ENCODE results near the gene KNCN. TPM values are rescaled to one million over a fixed set of nuclear protein-coding genes. Genes with fewer than 3 reads are reported as not detected.
A peak's percentile ranks its signal among the peaks of the same experiment; 100 is the strongest.

Gene KNCN
- total RNA-seq, 1 donor from 2014 or later, result not detected

- Mint-ChIP-seq H3K27ac (peak overlapping the region; percentile 94), H3K36me3 (ENCODE audit: low read depth) (peaks cover 63% of the 10 kb centered on the region), H3K4me3 (ENCODE audit: low read depth) (peak overlapping the region; percentile 60), H3K4me1 (ENCODE audit: low read depth) (peaks cover 49% of the 10 kb centered on the region), H3K9me3 (no peaks in the 10 kb centered on the region), H3K27me3 (ENCODE audit: low read depth) (no peaks in the 10 kb centered on the region)
- DNase-seq (ENCODE audit: low spot score), result peak; percentile 32
- intact Hi-C loops (cut with micrococcal nuclease), result loop anchor here (1.0 to 10.0 kb wide), 5 partner anchors 22 to 237 kb away; partner anchors contain the start of genes ATPAF1, MKNK1, MOB3C and NSUN4
These were observed 30.4 kb upstream of the KNCN start for GRCh38 chr1:46581681-46582455.

- intact Hi-C loops (cut with micrococcal nuclease), result loop anchor here (2.0 to 10.0 kb wide), 3 partner anchors 72 to 236 kb away; partner anchors contain the start of genes ATPAF1 and NSUN4
- peak overlapping the region; percentile 30 for H3K4me3 Mint-ChIP-seq (ENCODE audit: low read depth)
- H3K9me3 Mint-ChIP-seq, result no peaks in the 10 kb centered on the region
- peaks cover 49% of the 10 kb centered on the region for H3K4me1 Mint-ChIP-seq (ENCODE audit: low read depth)
- peaks cover 62% of the 10 kb centered on the region for H3K36me3 Mint-ChIP-seq (ENCODE audit: low read depth)
- no peak for DNase-seq (ENCODE audit: low spot score)
- no peaks in the 10 kb centered on the region for H3K27me3 Mint-ChIP-seq (ENCODE audit: low read depth)
- peak overlapping the region; percentile 53 for H3K27ac Mint-ChIP-seq
These were observed 28.9 kb upstream of the KNCN start for GRCh38 chr1:46580140-46580903.

GRCh38 chr1:46577671-46578070 is 26.2 kb upstream of the KNCN start:
- H3K36me3 Mint-ChIP-seq (ENCODE audit: low read depth), result peaks cover 50% of the 10 kb centered on the region
- H3K27me3 Mint-ChIP-seq (ENCODE audit: low read depth), result no peaks in the 10 kb centered on the region
- no peak for DNase-seq (ENCODE audit: low spot score)
- H3K4me3 Mint-ChIP-seq (ENCODE audit: low read depth), result no peak overlapping the region
- peaks cover 33% of the 10 kb centered on the region for H3K4me1 Mint-ChIP-seq (ENCODE audit: low read depth)
- intact Hi-C loops (cut with micrococcal nuclease), result no loop called here
- H3K9me3 Mint-ChIP-seq, result no peaks in the 10 kb centered on the region
- peak overlapping the region; percentile 2 for H3K27ac Mint-ChIP-seq

- H3K27ac Mint-ChIP-seq, result no peak overlapping the region
- no peak for DNase-seq (ENCODE audit: low spot score)
- H3K9me3 Mint-ChIP-seq, result no peaks in the 10 kb centered on the region
- no peaks in the 10 kb centered on the region for H3K27me3 Mint-ChIP-seq (ENCODE audit: low read depth)
- peaks cover 23% of the 10 kb centered on the region for H3K4me1 Mint-ChIP-seq (ENCODE audit: low read depth)
- H3K36me3 Mint-ChIP-seq (ENCODE audit: low read depth), result peaks cover 46% of the 10 kb centered on the region
- intact Hi-C loops (cut with micrococcal nuclease), result no loop called here
- no peak overlapping the region for H3K4me3 Mint-ChIP-seq (ENCODE audit: low read depth)
These were observed 25.1 kb upstream of the KNCN start for GRCh38 chr1:46576596-46576995.

GRCh38 chr1:46575778-46576177 is 24.3 kb upstream of the KNCN start:
- no peaks in the 10 kb centered on the region for H3K27me3 Mint-ChIP-seq (ENCODE audit: low read depth)
- no peak for DNase-seq (ENCODE audit: low spot score)
- no peak overlapping the region for H3K27ac Mint-ChIP-seq
- intact Hi-C loops (cut with micrococcal nuclease), result no loop called here
- peaks cover 42% of the 10 kb centered on the region for H3K36me3 Mint-ChIP-seq (ENCODE audit: low read depth)
- H3K9me3 Mint-ChIP-seq, result no peaks in the 10 kb centered on the region
- H3K4me3 Mint-ChIP-seq (ENCODE audit: low read depth), result no peak overlapping the region
- H3K4me1 Mint-ChIP-seq (ENCODE audit: low read depth), result peaks cover 19% of the 10 kb centered on the region

- Mint-ChIP-seq H3K27ac (no peak overlapping the region), H3K9me3 (no peaks in the 10 kb centered on the region), H3K4me3 (ENCODE audit: low read depth) (no peak overlapping the region), H3K36me3 (ENCODE audit: low read depth) (peaks cover 37% of the 10 kb centered on the region), H3K4me1 (ENCODE audit: low read depth) (peaks cover 15% of the 10 kb centered on the region), H3K27me3 (ENCODE audit: low read depth) (no peaks in the 10 kb centered on the region)
- DNase-seq (ENCODE audit: low spot score), result no peak
- intact Hi-C loops (cut with micrococcal nuclease), result no loop called here
These were observed 23.9 kb upstream of the KNCN start for GRCh38 chr1:46575300-46575699.

GRCh38 chr1:46571691-46572225 is 20.3 kb upstream of the KNCN start:
- no peak overlapping the region for H3K27ac Mint-ChIP-seq
- DNase-seq (ENCODE audit: low spot score), result no peak
- no peaks in the 10 kb centered on the region for H3K9me3 Mint-ChIP-seq
- H3K4me1 Mint-ChIP-seq (ENCODE audit: low read depth), result no peaks in the 10 kb centered on the region
- intact Hi-C loops (cut with micrococcal nuclease), result no loop called here
- H3K4me3 Mint-ChIP-seq (ENCODE audit: low read depth), result no peak overlapping the region
- no peaks in the 10 kb centered on the region for H3K27me3 Mint-ChIP-seq (ENCODE audit: low read depth)
- peaks cover 37% of the 10 kb centered on the region for H3K36me3 Mint-ChIP-seq (ENCODE audit: low read depth)

GRCh38 chr1:46569884-46570725 is 18.7 kb upstream of the KNCN start:
- H3K27me3 Mint-ChIP-seq (ENCODE audit: low read depth), result no peaks in the 10 kb centered on the region
- H3K9me3 Mint-ChIP-seq, result no peaks in the 10 kb centered on the region
- intact Hi-C loops (cut with micrococcal nuclease), result no loop called here
- H3K27ac Mint-ChIP-seq, result no peak overlapping the region
- H3K4me3 Mint-ChIP-seq (ENCODE audit: low read depth), result no peak overlapping the region
- no peak for DNase-seq (ENCODE audit: low spot score)
- H3K4me1 Mint-ChIP-seq (ENCODE audit: low read depth), result no peaks in the 10 kb centered on the region
- peaks cover 40% of the 10 kb centered on the region for H3K36me3 Mint-ChIP-seq (ENCODE audit: low read depth)

- Mint-ChIP-seq H3K36me3 (ENCODE audit: low read depth) (peaks cover 45% of the 10 kb centered on the region), H3K4me3 (ENCODE audit: low read depth) (no peak overlapping the region), H3K27ac (no peak overlapping the region), H3K27me3 (ENCODE audit: low read depth) (no peaks in the 10 kb centered on the region), H3K4me1 (ENCODE audit: low read depth) (no peaks in the 10 kb centered on the region), H3K9me3 (no peaks in the 10 kb centered on the region)
- no peak for DNase-seq (ENCODE audit: low spot score)
- intact Hi-C loops (cut with micrococcal nuclease), result no loop called here
These were observed 17.7 kb upstream of the KNCN start for GRCh38 chr1:46569116-46569515.

- Mint-ChIP-seq H3K36me3 (ENCODE audit: low read depth) (peaks cover 46% of the 10 kb centered on the region), H3K4me1 (ENCODE audit: low read depth) (no peaks in the 10 kb centered on the region), H3K27me3 (ENCODE audit: low read depth) (no peaks in the 10 kb centered on the region), H3K9me3 (no peaks in the 10 kb centered on the region), H3K27ac (no peak overlapping the region), H3K4me3 (ENCODE audit: low read depth) (no peak overlapping the region)
- no peak for DNase-seq (ENCODE audit: low spot score)
- intact Hi-C loops (cut with micrococcal nuclease), result no loop called here
These were observed 17.0 kb upstream of the KNCN start for GRCh38 chr1:46568461-46568891.

GRCh38 chr1:46563341-46563740 is 11.9 kb upstream of the KNCN start:
- no peak for DNase-seq (ENCODE audit: low spot score)
- Mint-ChIP-seq H3K36me3 (ENCODE audit: low read depth) (peaks cover 51% of the 10 kb centered on the region), H3K27me3 (ENCODE audit: low read depth) (no peaks in the 10 kb centered on the region), H3K4me1 (ENCODE audit: low read depth) (no peaks in the 10 kb centered on the region), H3K27ac (no peak overlapping the region), H3K9me3 (no peaks in the 10 kb centered on the region), H3K4me3 (ENCODE audit: low read depth) (no peak overlapping the region)
- intact Hi-C loops (cut with micrococcal nuclease), result no loop called here

GRCh38 chr1:46562498-46562897 is 11.1 kb upstream of the KNCN start:
- Mint-ChIP-seq H3K9me3 (no peaks in the 10 kb centered on the region), H3K27ac (no peak overlapping the region), H3K36me3 (ENCODE audit: low read depth) (peaks cover 48% of the 10 kb centered on the region), H3K4me1 (ENCODE audit: low read depth) (no peaks in the 10 kb centered on the region), H3K27me3 (ENCODE audit: low read depth) (no peaks in the 10 kb centered on the region), H3K4me3 (ENCODE audit: low read depth) (no peak overlapping the region)
- DNase-seq (ENCODE audit: low spot score), result no peak
- intact Hi-C loops (cut with micrococcal nuclease), result no loop called here

Data from activated T-helper 2 cell treated with anti-CD3 and anti-CD28 coated beads, Interferon-gamma antibody, Interleukin-2, Interleukin-4, amounts not matched to agents 10 μg/mL and 5 μg/mL and 100 μg/mL, durations not matched to agents 14 hours and 24 hours and 36 hours (primary cell).